Gastroesophageal sphincter (tissue), 4 donors: Measurements from ENCODE around the gene FUT4. TPM values are rescaled to one million over a fixed set of nuclear protein-coding genes. Genes with fewer than 3 reads are reported as not detected.

Experiments
- ATAC-seq: fragments of 150-250 bp; one replicate; pipeline ENCODE4 v1.9.1; 2016; ENCODE audit warnings: mild to moderate bottlenecking, moderate library complexity
- H3K27ac ChIP-seq, 4 donors: fragments of 200-600 bp; sonication (generic) in 3 of 4; 1 replicate in 3 of 4; 2 replicates in 1 of 4; pipeline ENCODE4 v1.5.1; 2016 to 2019
- H3K27me3 ChIP-seq: fragments of 200-600 bp; sonication (generic); one replicate; pipeline ENCODE4 v1.5.1; 2019
- H3K36me3 ChIP-seq, 2 donors: fragments of 200-600 bp; sonication (generic); one replicate each; pipeline ENCODE4 v1.5.1; 2019; ENCODE audit warnings: control low read depth in 1 of 2
- H3K4me1 ChIP-seq, 3 donors: fragments of 200-600 bp; sonication (generic); 1 replicate in 2 of 3; 2 replicates in 1 of 3; pipeline ENCODE4 v1.5.1; 2016 to 2019; ENCODE audit warnings: control low read depth in 2 of 3
- H3K4me3 ChIP-seq, 2 donors: fragments of 200-600 bp; sonication (generic); one replicate each; pipeline ENCODE4 v1.5.1; 2019; ENCODE audit warnings: mild to moderate bottlenecking in 1 of 2, moderate library complexity in 1 of 2
- H3K9me3 ChIP-seq, 3 donors: fragments of 200-600 bp; sonication (generic); one replicate each; pipeline ENCODE4 v1.5.1; 2017 to 2019; ENCODE audit warnings: control low read depth in 2 of 3
- EP300 ChIP-seq: sonication (generic); formaldehyde crosslinking; IDR thresholded peaks from one replicate; pipeline ENCODE4 v1.6.1; 2017; ENCODE audit warnings: antibody characterized with exemption, mild to moderate bottlenecking
- POLR2A ChIP-seq, 2 donors: fragments of 450-650 bp; IDR thresholded peaks; one replicate each; pipeline ENCODE4 v1.6.1; 2017; ENCODE audit warnings: antibody characterized with exemption in 2 of 2, mild to moderate bottlenecking in 2 of 2, moderate library complexity in 1 of 2
- POLR2AphosphoS5 ChIP-seq: sonication (generic); formaldehyde crosslinking; IDR thresholded peaks from one replicate; pipeline ENCODE4 v1.6.1; 2017; ENCODE audit warnings: antibody characterized with exemption
- WGBS, 2 donors: methylation state at CpG; one replicate each; pipeline ENCODE4 v1.1.5; 2018; ENCODE audit warnings: low coverage in 1 of 2; 5-methylcytosine and 5-hydroxymethylcytosine counted together
- total RNA-seq, 4 donors: library from RNA; depleted of rRNA; stranded (reverse); fragments of >200 nt; gene quantifications; one replicate each; pipeline ENCODE4 v1.1.0, GENCODE V29; 2016
- TF ChIP-seq, protein P1 (sequence below), 4 experiments: fragments of 200-600 bp in 2 of 4; fragments of 450-650 bp in 2 of 4; sonication (generic) in 1 of 4; IDR thresholded peaks; one replicate each; pipeline ENCODE4 v1.5.1; 2017 to 2019; ENCODE audit warnings: antibody characterized with exemption in 4 of 4, mild to moderate bottlenecking in 2 of 4, moderate library complexity in 2 of 4

FUT4 gene
- total RNA-seq, 4 donors from 2014 or later = 5.2 to 7.8 (median 7.6) TPM

- Histone ChIP-seq H3K27me3 (no peaks in the 10 kb centered on the region), H3K4me1 (no peaks in the 10 kb centered on the region), H3K4me3 (no peak overlapping the region), H3K27ac (no peak overlapping the region), H3K9me3 (no peaks in the 10 kb centered on the region), H3K36me3 (peaks cover 0 to 36% of the 10 kb centered on the region in 2 donors)
- no peak for ATAC-seq
- TF ChIP-seq POLR2A (IDR thresholded peaks at IDR 0.05) = no peak
- TF ChIP-seq EP300 = no peak
- TF ChIP-seq, protein P1, sequence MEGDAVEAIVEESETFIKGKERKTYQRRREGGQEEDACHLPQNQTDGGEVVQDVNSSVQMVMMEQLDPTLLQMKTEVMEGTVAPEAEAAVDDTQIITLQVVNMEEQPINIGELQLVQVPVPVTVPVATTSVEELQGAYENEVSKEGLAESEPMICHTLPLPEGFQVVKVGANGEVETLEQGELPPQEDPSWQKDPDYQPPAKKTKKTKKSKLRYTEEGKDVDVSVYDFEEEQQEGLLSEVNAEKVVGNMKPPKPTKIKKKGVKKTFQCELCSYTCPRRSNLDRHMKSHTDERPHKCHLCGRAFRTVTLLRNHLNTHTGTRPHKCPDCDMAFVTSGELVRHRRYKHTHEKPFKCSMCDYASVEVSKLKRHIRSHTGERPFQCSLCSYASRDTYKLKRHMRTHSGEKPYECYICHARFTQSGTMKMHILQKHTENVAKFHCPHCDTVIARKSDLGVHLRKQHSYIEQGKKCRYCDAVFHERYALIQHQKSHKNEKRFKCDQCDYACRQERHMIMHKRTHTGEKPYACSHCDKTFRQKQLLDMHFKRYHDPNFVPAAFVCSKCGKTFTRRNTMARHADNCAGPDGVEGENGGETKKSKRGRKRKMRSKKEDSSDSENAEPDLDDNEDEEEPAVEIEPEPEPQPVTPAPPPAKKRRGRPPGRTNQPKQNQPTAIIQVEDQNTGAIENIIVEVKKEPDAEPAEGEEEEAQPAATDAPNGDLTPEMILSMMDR (IDR thresholded peaks at IDR 0.05) = no peak
- no peak for TF ChIP-seq POLR2AphosphoS5
- 44 to 75% methylated on average over 4 to 5 of the region's 5 CpGs for WGBS, 2 donors
These were observed 43.3 kb downstream of the FUT4 start for GRCh38 chr11:94586978-94587377.

DNA sequence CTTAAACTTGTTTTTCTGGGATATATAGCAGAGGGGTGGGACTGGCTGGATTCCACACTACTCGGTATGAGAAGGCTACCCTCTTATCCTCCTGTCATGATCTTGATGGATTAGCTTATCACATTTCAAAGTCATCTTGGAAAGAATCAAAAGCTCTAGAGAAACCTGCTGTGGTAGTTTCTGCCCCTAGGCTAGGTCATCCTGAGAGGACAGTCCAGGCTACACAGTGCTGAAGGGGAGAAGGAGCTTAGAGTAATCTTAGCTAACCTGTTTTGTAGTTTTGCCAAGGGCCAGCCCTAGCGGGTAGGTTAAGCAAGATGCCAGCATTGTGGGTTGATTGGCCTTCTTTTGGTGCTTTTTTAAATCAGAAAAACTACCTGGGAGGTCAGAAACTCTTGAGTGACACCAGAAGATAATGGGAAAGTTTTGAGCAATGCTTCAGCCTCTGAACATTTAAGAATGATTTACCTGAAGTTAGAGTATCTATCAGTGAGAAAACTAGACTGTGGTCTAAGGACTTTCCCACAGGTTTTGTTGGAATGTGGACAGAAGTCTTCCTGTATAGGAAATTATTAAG lies 44.7 kb downstream of the FUT4 start:
- Histone ChIP-seq H3K4me3 (no peak overlapping the region), H3K27ac (no peak overlapping the region), H3K27me3 (no peaks in the 10 kb centered on the region), H3K9me3 (no peaks in the 10 kb centered on the region), H3K36me3 (peaks cover 0 to 43% of the 10 kb centered on the region in 2 donors), H3K4me1 (no peaks in the 10 kb centered on the region)
- WGBS, 2 donors = 65 to 100% methylated on average over 1 to 2 of the region's 2 CpGs
- TF ChIP-seq, protein P1 (IDR thresholded peaks at IDR 0.05) = no peak
- TF ChIP-seq POLR2AphosphoS5 (no peak), EP300 (no peak), POLR2A (IDR thresholded peaks at IDR 0.05) (no peak)
- no peak for ATAC-seq

GRCh38 chr11:94590352-94591041 lies 46.8 kb downstream of the FUT4 start:
- no peak overlapping the region for H3K4me3 ChIP-seq
- ATAC-seq = no peak
- WGBS, 2 donors = 59 to 64% methylated on average over 6 of the region's 6 CpGs
- no peaks in the 10 kb centered on the region for H3K27me3 ChIP-seq
- no peaks in the 10 kb centered on the region for H3K9me3 ChIP-seq
- no peak for TF ChIP-seq POLR2A (IDR thresholded peaks at IDR 0.05)
- no peak for TF ChIP-seq EP300
- TF ChIP-seq, protein P1 (IDR thresholded peaks at IDR 0.05) = no peak
- TF ChIP-seq POLR2AphosphoS5 = no peak
- H3K27ac ChIP-seq = no peak overlapping the region
- no peaks in the 10 kb centered on the region for H3K4me1 ChIP-seq
- H3K36me3 ChIP-seq = peaks cover 0 to 61% of the 10 kb centered on the region in 2 donors

GRCh38 chr11:94593030-94593429 lies 49.3 kb downstream of the FUT4 start:
- H3K36me3 ChIP-seq = peaks cover 0 to 77% of the 10 kb centered on the region in 2 donors
- no peak for ATAC-seq
- H3K27ac ChIP-seq = no peak overlapping the region
- no peaks in the 10 kb centered on the region for H3K4me1 ChIP-seq
- TF ChIP-seq EP300 (no peak), POLR2AphosphoS5 (no peak), POLR2A (IDR thresholded peaks at IDR 0.05) (no peak)
- TF ChIP-seq, protein P1 (IDR thresholded peaks at IDR 0.05) = no peak
- H3K9me3 ChIP-seq = no peaks in the 10 kb centered on the region
- 65 to 70% methylated on average over 2 of the region's 2 CpGs for WGBS, 2 donors
- no peaks in the 10 kb centered on the region for H3K27me3 ChIP-seq
- no peak overlapping the region for H3K4me3 ChIP-seq

DNA sequence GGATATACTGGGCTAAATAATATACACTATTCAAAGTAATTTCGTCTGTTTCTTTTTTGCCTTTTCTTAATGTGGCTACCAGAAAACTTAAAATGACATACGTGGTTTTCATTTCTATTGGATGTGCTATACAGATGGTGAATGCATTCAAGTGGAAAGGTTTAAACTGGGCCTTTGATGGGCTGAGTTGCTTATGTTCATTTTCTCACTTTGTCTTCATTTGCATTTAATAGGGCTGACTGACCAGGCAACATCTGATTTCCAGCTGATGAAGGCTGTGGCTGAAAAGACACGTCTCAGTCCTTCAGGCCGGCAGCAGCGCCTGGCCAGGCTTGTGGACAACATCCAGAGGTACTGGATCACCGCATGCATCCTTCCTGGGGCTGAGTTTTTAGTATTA lies 51.4 kb downstream of the FUT4 start:
- Histone ChIP-seq H3K36me3 (peaks cover 0 to 81% of the 10 kb centered on the region in 2 donors), H3K27me3 (no peaks in the 10 kb centered on the region), H3K27ac (no peak overlapping the region), H3K4me3 (no peak overlapping the region), H3K9me3 (no peaks in the 10 kb centered on the region), H3K4me1 (no peaks in the 10 kb centered on the region)
- TF ChIP-seq, protein P1 (IDR thresholded peaks at IDR 0.05) = no peak
- TF ChIP-seq POLR2A (IDR thresholded peaks at IDR 0.05) (no peak), EP300 (no peak), POLR2AphosphoS5 (no peak)
- no peak for ATAC-seq
- 90 to 93% methylated on average over 2 to 6 of the region's 6 CpGs for WGBS, 2 donors
